GM12891 (cell line): ENCODE results near the gene CYTH1.
"Not testable (repeated sequence)": the region's sequence is repeated elsewhere in the genome, so short reads cannot be mapped to it uniquely, and the experiment has no call there.

ENCODE experiments used
- DNase-seq: peaks from one replicate; pipeline ENCODE4 v3.0.0; 2011; ENCODE audit warnings: low spot score; ENCODE audit not compliant: insufficient read length
- FAIRE-seq: peaks from 2 replicates; lab custom pipeline; 2011; peaks lifted over from hg19 to GRCh38; lab: Jason Lieb, UNC
- PAX5 ChIP-seq: IDR thresholded peaks from 2 replicates; pipeline ENCODE4 v1.6.1; 2011; ENCODE audit warnings: low read length, moderate library complexity, mild to moderate bottlenecking; ENCODE audit not compliant: insufficient read depth, severe bottlenecking
- POLR2A ChIP-seq: IDR thresholded peaks from 2 replicates; pipeline ENCODE4 v1.6.1; 2011; ENCODE audit warnings: low read depth, low read length, control low read depth
- POLR2AphosphoS5 ChIP-seq: IDR thresholded peaks from 2 replicates; pipeline ENCODE4 v1.6.1; 2011; ENCODE audit warnings: low read depth, low read length, control low read depth
- POU2F2 ChIP-seq: IDR thresholded peaks from 2 replicates; pipeline ENCODE4 v1.6.1; 2011; ENCODE audit warnings: low read depth, mild to moderate bottlenecking, control low read depth, low read length, moderate library complexity
- SPI1 ChIP-seq: IDR thresholded peaks from 2 replicates; pipeline ENCODE4 v1.6.1; 2011; ENCODE audit warnings: low read depth, low read length, control low read depth
- TAF1 ChIP-seq: IDR thresholded peaks from 2 replicates; pipeline ENCODE4 v1.6.1; 2011; ENCODE audit warnings: low read depth, low read length, control low read depth

CYTH1 gene

DNA sequence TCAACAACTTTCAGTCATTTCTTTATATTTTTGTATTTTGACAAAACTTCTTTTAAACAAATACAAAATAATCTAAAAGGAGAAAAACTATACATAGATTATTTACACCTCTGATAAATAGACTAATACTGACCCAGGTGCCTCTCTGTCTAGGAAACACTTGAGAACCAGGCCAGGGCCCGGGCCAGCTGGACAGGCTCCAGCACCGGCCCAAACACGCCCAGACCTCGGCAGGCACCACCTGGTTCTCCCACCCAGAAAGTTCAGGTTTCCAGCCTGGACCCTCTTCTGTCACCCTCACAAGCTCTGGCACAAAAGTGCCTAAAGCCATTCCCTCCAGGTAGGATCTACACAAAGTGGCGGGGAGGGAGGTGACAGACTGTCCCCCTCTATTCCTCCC lies 107.9 kb downstream of the CYTH1 start:
- FAIRE-seq: no peak
- no peak for DNase-seq
- TF ChIP-seq PAX5: no peak
- no peak for TF ChIP-seq POLR2AphosphoS5
- no peak for TF ChIP-seq TAF1
- TF ChIP-seq SPI1: no peak
- no peak for TF ChIP-seq POU2F2

DNA sequence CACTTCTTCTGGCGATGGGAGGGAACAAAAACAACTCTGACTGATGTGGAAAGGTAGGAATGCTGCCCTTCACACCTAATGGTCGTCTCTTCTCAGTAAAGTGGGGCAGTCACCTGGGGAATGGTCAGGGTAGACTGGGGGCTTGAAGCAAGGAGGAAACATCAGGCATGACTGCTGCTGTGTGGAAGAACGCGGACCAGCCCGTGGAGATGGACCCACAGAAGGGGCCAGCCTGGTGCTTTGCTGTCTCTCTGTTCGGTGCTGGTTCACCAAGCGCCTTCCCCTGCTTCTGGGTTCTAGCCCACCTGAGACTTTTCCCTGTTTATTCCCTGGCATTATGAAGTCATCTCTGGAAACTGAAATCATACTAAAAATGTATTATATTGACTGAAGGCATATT lies 108.7 kb downstream of the CYTH1 start:
- no peak for FAIRE-seq
- DNase-seq: no peak
- peak; percentile 72; the same call in 1 of the 2 replicates for TF ChIP-seq POLR2A
- TF ChIP-seq SPI1: no peak
- peak; percentile 23; the same call in 1 of the 2 replicates for TF ChIP-seq POU2F2

DNA sequence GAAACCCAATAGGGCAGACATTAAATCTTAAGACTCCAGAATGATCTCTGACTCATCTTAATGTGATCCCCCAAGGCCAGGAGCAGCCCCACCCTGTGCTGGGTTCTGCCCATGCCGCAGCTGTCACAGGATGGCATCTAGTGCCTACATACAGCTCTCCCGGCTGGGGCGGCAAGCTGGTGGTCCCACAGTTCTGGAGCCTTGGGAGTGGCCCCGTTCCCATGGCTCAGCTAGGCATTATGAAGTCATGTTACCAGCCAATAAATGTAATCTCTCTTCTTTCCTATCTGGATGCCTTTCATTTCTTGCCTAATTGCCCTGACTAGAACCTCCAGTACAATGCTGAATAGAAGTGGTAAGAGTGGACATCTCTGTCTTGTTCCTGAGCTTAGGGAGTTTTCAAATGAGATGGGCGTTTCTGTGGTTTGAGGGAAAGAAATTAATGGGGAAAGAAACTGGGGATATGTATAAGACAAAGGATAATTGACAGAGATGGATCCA lies 109.2 kb downstream of the CYTH1 start:
- TF ChIP-seq PAX5 (no peak), POU2F2 (0 out of 2 replicates have a peak, but pooled peaks have one; percentile 45), POLR2AphosphoS5 (peak; percentile 36; the same call in 1 of the 2 replicates)

DNA sequence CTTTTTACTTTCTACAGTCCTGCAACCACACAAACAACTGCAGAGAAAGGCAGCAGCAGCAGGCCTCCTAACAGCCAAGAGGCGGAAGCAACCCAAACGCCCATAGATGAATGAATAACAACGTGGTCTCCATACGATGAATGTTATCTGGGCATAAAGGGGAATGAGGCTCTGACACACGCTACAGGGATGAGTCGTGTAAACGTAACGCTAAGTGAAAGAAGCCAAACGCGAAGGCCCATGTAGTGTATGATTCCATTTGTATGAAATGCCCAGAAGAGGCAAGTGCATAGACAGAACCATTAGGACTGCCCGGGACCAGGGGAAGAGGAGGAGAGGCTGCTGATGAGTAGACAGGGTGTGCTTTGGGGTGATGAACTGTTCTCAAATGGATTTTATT lies 110.1 kb downstream of the CYTH1 start:
- no peak for DNase-seq
- peak; percentile 9 for FAIRE-seq
- TF ChIP-seq POU2F2 (no peak), POLR2AphosphoS5 (peak; percentile 84), POLR2A (peak; percentile 70), PAX5 (no peak)

More for the DNA sequence above, 109.2 kb downstream of the CYTH1 start:
- no peak for FAIRE-seq
- DNase-seq: no peak

DNA sequence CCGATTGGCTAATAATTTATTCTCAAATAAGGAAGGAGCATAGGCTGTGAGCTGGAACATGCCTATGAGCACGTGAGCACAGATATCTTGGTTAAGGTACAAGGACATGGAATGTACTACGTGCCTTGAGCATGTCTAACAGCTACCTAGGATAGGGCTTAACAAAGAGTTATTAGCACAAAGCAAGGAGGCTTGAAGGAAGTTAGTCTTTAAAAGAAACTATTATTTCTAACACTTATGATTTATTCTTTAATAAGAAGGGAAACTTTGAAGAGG lies 110.4 kb downstream of the CYTH1 start:
- not testable (repeated sequence) for FAIRE-seq, DNase-seq

- TF ChIP-seq SPI1 (no peak), POLR2AphosphoS5 (peak; percentile 62), PAX5 (no peak)
- FAIRE-seq (no peak), DNase-seq (no peak)
Observed at GRCh38 chr17:78670850-78671725, 111.0 kb downstream of the CYTH1 start.

- DNase-seq (no peak), FAIRE-seq (no peak)
- TF ChIP-seq POU2F2 (no peak), POLR2A (no peak), TAF1 (no peak), POLR2AphosphoS5 (no peak), PAX5 (no peak), SPI1 (no peak)
Observed at GRCh38 chr17:78669975-78670518, 112.0 kb downstream of the CYTH1 start.

- DNase-seq (no peak), FAIRE-seq (no peak)
- TF ChIP-seq PAX5: no peak
- no peak for TF ChIP-seq TAF1
- TF ChIP-seq SPI1: no peak
- no peak for TF ChIP-seq POLR2AphosphoS5
- TF ChIP-seq POLR2A: no peak
- no peak for TF ChIP-seq POU2F2
Observed at GRCh38 chr17:78669256-78669974, 112.7 kb downstream of the CYTH1 start.

DNA sequence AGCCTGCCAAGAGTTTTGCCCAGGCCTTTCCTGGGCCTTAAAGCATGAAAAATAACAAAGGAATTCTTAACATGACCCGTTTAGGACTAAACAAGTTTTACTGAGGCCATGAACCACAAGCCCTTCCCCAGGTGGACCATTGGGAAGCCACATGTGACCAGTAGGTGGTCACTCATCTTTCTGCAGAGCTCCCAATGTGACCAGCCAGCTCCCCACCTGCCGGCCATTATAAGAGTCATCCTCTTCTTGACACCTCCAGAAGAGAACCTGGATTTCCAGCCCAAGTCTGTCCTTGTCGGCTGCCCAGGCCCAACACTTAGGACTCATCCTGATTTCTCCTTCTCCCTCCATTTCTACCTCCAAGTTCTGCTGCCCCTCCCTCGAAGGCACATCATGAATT lies 113.2 kb downstream of the CYTH1 start:
- DNase-seq (no peak), FAIRE-seq (no peak)
- TF ChIP-seq POLR2A (no peak), POLR2AphosphoS5 (no peak), PAX5 (no peak), SPI1 (no peak), TAF1 (no peak), POU2F2 (no peak)

GRCh38 chr17:78667741-78668640 lies 114.1 kb downstream of the CYTH1 start:
- DNase-seq (no peak), FAIRE-seq (no peak)
- TF ChIP-seq PAX5: no peak
- no peak for TF ChIP-seq POU2F2
- TF ChIP-seq POLR2AphosphoS5: no peak
- TF ChIP-seq POLR2A: no peak
- no peak for TF ChIP-seq SPI1
- no peak for TF ChIP-seq TAF1
